SKM-1 treated with dmso at 0.1 percent for 144 hours (cell line): ENCODE results near the gene TSC22D3.
"Not testable (repeated sequence)": the region's sequence is repeated elsewhere in the genome, so short reads cannot be mapped to it uniquely, and the experiment has no call there.

Experiments
- DNase-seq: peaks from one replicate; lab custom pipeline; 2025; ENCODE audit not compliant: unreplicated experiment; lab: John Stamatoyannopoulos, UW

TSC22D3 gene

DNA sequence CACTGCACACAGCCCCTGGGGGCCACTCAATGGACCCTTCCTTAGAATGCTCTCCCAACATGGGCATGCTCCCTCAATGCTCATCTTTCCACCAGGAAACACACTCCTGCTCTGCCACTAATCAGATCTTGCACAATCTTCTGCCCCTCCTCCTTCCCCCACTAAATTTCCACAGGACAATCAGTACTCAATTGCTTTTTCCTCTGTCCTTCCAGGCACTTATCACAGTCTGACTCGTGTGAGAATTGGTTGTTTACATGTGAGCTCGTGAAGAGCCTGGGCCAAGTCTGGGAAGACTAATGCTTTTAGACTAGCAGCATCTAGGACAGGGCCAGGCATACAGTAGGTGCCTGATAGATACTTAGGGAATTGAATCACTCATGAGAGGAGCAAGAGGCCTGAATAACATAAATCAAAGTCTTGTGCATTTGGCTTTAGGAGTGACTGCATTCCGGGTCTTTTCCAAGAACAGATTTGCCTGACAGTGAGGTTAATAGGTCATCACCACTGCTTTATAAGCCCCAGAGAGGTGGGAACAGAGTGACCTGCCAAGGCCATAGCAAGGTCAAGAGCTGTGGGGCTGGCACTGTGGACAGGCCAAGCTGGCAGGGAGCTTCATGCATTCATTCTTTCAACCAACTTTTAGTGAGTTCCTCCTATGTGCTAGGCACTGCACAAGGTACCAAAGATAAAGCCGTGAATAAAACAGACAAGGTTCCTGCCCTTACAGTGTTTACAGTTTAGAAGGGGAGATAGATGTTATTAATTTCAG lies 92.3 kb downstream of the TSC22D3 start:
- no peak for DNase-seq

GRCh38 chrX:107682256-107682655 lies 93.3 kb downstream of the TSC22D3 start:
- DNase-seq = no peak

- peak; percentile 28 for DNase-seq
Measured at GRCh38 chrX:107678957-107679740, 96.4 kb downstream of the TSC22D3 start.

- DNase-seq = no peak
Measured at GRCh38 chrX:107677909-107678308, 97.7 kb downstream of the TSC22D3 start.

DNA sequence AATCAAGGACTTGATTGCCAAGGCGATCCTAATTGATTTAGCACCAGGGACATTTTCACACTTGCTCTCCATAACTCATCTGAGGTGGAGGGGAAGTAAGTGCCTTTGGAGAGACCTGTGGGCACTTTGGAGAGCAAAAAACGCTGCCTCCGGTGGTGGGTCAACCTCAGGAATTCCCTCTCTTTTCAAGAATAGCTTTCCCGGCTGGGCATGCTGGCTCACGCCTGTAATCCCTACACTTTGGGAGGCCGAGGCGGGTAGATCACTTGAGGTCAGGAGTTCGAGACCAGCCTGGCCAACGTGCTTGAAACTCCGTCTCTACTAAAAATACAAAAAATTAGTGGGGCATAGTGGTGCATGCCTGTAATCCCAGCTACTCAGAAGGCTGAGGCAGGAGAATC lies 98.1 kb downstream of the TSC22D3 start:
- DNase-seq = no peak

- DNase-seq = peak; percentile 65
Measured at GRCh38 chrX:107676559-107677378, 98.8 kb downstream of the TSC22D3 start.

GRCh38 chrX:107675823-107676555 lies 99.6 kb downstream of the TSC22D3 start:
- DNase-seq = peak; percentile 47

DNA sequence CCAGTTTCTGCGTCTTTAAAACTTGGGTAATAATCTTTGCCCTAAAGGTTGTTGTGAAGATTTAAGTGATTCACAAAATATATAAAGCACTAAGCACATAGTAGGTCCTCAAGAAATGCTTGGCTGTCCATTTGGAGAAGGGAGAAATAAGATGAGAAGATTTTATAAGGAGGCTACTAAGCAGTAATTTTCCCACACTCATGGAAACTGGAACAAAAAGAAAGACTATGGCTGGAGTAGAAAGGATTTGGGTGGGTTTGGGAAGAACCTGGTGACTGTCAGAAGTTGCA lies 100.3 kb downstream of the TSC22D3 start:
- no peak for DNase-seq

- peak; percentile 24 for DNase-seq
Measured at GRCh38 chrX:107674480-107675364, 100.9 kb downstream of the TSC22D3 start.

DNA sequence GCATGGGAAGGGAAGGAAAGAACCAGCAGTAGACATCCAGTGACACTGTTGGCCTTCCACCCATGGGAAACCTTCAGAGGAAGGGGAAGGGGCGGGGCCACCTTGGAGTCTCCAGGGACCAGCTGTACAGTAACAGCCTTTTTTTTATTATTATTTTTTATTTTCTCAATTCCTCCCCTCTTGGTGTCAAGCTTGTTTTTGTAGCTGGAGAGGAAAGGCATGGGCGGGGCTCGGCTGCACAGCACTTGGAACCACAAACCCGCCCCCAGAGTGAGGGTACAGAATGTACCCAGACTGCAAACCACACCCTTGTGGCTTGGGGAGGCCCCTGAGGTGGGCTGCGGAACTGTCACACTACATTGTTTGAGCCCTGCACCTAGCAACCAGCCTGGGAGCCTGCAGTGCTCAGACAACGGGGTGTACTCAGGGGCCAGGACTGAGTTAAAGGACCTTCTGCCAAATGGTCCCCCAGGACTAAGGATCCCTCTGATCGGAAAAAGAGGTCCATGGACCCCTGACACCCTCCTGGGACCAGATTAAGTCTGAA lies 101.6 kb downstream of the TSC22D3 start:
- peak; percentile 71 for DNase-seq

DNA sequence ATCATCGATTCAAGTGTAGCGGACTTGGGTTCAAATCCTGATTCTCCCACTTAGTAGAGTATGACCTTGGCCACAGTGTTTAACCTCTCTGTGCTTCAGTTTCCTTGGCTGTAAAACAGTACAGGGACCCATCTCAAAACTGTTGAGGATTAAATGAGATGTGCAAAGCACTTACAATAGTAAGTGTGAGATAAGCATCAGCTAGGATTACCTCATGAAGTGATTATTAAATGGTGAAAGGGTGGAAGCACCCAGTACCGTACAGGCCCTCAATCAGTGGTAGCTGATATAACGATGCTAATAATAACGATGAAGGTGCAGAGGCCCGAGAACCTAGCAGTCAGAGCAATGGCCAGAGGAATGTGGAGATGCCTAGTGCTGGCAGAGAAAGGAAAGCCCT lies 102.2 kb downstream of the TSC22D3 start:
- no peak for DNase-seq

- peak; percentile 36 for DNase-seq
Measured at GRCh38 chrX:107672955-107673378, 102.6 kb downstream of the TSC22D3 start.

- not testable (repeated sequence) for DNase-seq
Measured at GRCh38 chrX:107671256-107671655, 104.3 kb downstream of the TSC22D3 start.

DNA sequence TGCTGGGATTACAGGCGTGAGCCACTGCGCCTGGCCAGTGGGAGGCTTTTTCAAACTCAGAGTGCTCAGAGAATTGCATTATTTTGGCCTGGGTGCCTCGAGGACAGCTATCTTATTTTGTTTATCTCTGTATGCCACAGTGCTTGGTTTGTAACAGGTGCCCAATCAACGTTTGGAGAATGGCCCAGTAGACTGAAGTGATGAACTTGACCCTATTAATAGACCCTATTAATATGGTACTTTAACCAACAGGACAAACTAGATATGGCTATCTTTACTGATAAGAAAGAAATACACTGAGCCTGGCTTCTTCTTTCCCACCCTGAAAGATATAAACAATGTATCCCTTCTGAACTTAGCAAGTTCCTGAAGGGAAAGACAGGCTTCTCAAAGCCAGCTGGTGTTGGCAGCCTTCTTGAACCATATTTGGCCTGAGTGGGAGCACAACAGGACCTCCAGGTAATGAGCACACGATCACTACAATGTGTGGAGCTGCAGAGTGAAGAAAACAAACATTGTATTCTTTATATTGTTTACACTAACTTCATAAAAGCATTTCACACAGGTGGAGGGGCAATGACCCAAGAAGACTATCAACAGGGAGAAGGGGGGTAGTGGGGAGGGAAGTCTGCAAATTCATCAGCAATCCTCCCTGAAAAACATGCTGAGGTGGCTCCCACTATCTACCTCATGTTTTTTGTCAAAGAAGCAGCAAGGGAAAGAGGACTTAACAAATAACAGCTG lies 105.5 kb downstream of the TSC22D3 start:
- no peak for DNase-seq

GRCh38 chrX:107669261-107669660 lies 106.3 kb downstream of the TSC22D3 start:
- no peak for DNase-seq

- not testable (repeated sequence) for DNase-seq
Measured at GRCh38 chrX:107668710-107669109, 106.9 kb downstream of the TSC22D3 start.

DNA sequence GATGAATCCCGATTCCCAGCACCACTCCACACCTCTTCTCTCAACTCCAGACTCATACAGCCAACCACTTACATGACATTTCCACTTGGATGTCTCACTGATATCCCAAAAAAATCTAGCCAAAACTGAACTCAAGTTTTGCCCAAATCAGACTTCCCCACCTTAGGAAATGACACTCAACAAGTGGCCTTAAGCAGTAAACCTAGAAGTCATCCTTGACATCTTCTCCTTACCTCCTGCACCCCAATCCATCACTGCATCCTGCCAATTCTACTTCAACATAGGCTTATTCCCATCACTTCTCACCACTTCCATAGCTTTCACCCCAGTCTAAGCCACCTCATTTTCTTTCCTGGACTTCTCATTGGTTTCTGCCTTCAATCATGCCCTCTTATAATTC lies 108.2 kb downstream of the TSC22D3 start:
- DNase-seq = no peak

DNA sequence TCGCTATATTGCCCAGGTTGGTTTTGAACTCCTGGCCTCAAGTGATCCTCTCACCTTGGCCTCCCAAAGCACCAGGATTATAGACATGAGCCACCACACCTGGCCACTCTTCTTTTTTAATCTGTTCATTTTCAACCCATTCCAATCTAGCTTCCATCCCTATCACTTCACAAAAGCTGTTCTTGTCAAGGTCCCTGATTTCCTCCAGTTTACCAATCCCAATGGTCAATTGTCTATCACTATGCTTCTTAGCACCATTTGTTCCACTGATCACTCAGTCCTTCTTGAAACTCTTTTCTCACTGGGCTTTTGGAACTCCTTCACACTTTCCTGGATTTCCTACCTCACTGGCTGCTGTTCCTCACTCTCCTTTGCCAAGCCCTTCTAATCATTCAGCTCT lies 108.7 kb downstream of the TSC22D3 start:
- no peak for DNase-seq
